Brain microvascular endothelial cell (primary cell): ENCODE measurements around the gene THSD8.

Experiments
- DNase-seq: peaks from one replicate; pipeline ENCODE4 v3.0.0-alpha.2; 2020
- H3K27ac ChIP-seq: fragments of 250-450 bp; sonication (Bioruptor Pico); 2 replicates; pipeline ENCODE4 v1.5.1; 2020; ENCODE audit warnings: mild to moderate bottlenecking, moderate library complexity
- H3K27me3 ChIP-seq: fragments of 250-450 bp; sonication (Bioruptor Pico); replicated peaks from 2 replicates; pipeline ENCODE4 v1.5.1; 2020; ENCODE audit warnings: mild to moderate bottlenecking
- H3K36me3 ChIP-seq: fragments of 250-450 bp; sonication (Bioruptor Pico); replicated peaks from 2 replicates; pipeline ENCODE4 v1.5.1; 2020; ENCODE audit warnings: mild to moderate bottlenecking
- H3K4me3 ChIP-seq: 2 replicates; pipeline ENCODE4 v1.5.1; 2011; ENCODE audit warnings: low read depth, mild to moderate bottlenecking, control low read depth, low read length, moderate library complexity
- in situ Hi-C: cut with HindIII; loops from 2 replicates; pipeline ENCODE4 v1.10.0; 2017; ENCODE audit warnings: low sequenced_read_pairs, low pct_ligation_motif_present
- TF ChIP-seq, protein P1 (sequence below): IDR thresholded peaks from 2 replicates; pipeline ENCODE4 v1.5.1; 2011; ENCODE audit warnings: low read depth, mild to moderate bottlenecking, moderate library complexity, low read length, control low read depth, inconsistent platforms; ENCODE audit errors: missing control alignments

THSD8 gene

DNA sequence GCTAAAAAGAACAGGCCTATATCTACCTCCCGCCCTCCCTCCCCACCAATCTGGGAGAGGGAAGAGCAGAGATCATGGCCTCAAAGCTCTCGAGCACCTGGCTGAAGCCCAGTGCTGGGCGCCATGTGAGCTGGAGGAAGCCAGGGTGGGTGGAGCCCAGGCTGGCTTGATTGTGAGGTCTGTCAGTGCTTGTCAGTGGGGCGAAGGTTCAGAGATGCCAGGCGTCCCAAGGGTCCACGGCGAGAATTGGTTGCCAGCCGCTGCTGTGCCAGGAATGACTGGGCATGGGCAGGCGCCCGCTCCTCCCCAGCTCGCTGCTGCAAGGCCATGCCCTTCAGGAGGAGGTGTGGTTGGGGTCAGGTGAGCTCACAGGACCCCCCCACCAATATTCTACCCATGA, 38.8 kb upstream of the THSD8 start:
- H3K27me3 ChIP-seq, result no peaks in the 10 kb centered on the region
- H3K27ac ChIP-seq, result no peak overlapping the region
- no peak for DNase-seq
- TF ChIP-seq, protein P1, sequence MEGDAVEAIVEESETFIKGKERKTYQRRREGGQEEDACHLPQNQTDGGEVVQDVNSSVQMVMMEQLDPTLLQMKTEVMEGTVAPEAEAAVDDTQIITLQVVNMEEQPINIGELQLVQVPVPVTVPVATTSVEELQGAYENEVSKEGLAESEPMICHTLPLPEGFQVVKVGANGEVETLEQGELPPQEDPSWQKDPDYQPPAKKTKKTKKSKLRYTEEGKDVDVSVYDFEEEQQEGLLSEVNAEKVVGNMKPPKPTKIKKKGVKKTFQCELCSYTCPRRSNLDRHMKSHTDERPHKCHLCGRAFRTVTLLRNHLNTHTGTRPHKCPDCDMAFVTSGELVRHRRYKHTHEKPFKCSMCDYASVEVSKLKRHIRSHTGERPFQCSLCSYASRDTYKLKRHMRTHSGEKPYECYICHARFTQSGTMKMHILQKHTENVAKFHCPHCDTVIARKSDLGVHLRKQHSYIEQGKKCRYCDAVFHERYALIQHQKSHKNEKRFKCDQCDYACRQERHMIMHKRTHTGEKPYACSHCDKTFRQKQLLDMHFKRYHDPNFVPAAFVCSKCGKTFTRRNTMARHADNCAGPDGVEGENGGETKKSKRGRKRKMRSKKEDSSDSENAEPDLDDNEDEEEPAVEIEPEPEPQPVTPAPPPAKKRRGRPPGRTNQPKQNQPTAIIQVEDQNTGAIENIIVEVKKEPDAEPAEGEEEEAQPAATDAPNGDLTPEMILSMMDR, result no peak
- no peak overlapping the region for H3K4me3 ChIP-seq
- H3K36me3 ChIP-seq, result peaks cover 4% of the 10 kb centered on the region
- in situ Hi-C loops, result no loop called here

- no peak overlapping the region for H3K4me3 ChIP-seq
- TF ChIP-seq, protein P1, result no peak
- in situ Hi-C loops, result no loop called here
- no peak overlapping the region for H3K27ac ChIP-seq
- H3K27me3 ChIP-seq, result no peaks in the 10 kb centered on the region
- DNase-seq, result no peak
- peaks cover 4% of the 10 kb centered on the region for H3K36me3 ChIP-seq
These were observed 37.2 kb upstream of the THSD8 start for GRCh38 chr19:12764698-12765097.

GRCh38 chr19:12766051-12766521, 35.8 kb upstream of the THSD8 start:
- peak; percentile 72 for DNase-seq

GRCh38 chr19:12767150-12767549, 34.7 kb upstream of the THSD8 start:
- H3K27ac ChIP-seq, result no peak overlapping the region
- TF ChIP-seq, protein P1, result no peak
- no peak for DNase-seq
- no peak overlapping the region for H3K4me3 ChIP-seq
- H3K27me3 ChIP-seq, result no peaks in the 10 kb centered on the region
- H3K36me3 ChIP-seq, result peaks cover 4% of the 10 kb centered on the region
- in situ Hi-C loops, result no loop called here

More at GRCh38 chr19:12766051-12766521, 35.8 kb upstream of the THSD8 start:
- peak overlapping the region; percentile 50 for H3K4me3 ChIP-seq
- no peaks in the 10 kb centered on the region for H3K27me3 ChIP-seq
- H3K27ac ChIP-seq, result no peak overlapping the region
- TF ChIP-seq, protein P1, result peak; percentile 75
- in situ Hi-C loops, result no loop called here
- H3K36me3 ChIP-seq, result peaks cover 4% of the 10 kb centered on the region

GRCh38 chr19:12767666-12768065, 34.2 kb upstream of the THSD8 start:
- H3K4me3 ChIP-seq, result no peak overlapping the region
- H3K27me3 ChIP-seq, result no peaks in the 10 kb centered on the region
- H3K27ac ChIP-seq, result no peak overlapping the region
- in situ Hi-C loops, result no loop called here
- TF ChIP-seq, protein P1, result no peak
- no peak for DNase-seq
- peaks cover 4% of the 10 kb centered on the region for H3K36me3 ChIP-seq

- H3K4me3 ChIP-seq, result no peak overlapping the region
- H3K36me3 ChIP-seq, result no peaks in the 10 kb centered on the region
- DNase-seq, result no peak
- no peak overlapping the region for H3K27ac ChIP-seq
- TF ChIP-seq, protein P1, result no peak
- no peaks in the 10 kb centered on the region for H3K27me3 ChIP-seq
- in situ Hi-C loops, result no loop called here
These were observed 32.2 kb upstream of the THSD8 start for GRCh38 chr19:12769689-12770088.
